Measurements from ENCODE around the gene SH2D6.

Gene SH2D6

DNA sequence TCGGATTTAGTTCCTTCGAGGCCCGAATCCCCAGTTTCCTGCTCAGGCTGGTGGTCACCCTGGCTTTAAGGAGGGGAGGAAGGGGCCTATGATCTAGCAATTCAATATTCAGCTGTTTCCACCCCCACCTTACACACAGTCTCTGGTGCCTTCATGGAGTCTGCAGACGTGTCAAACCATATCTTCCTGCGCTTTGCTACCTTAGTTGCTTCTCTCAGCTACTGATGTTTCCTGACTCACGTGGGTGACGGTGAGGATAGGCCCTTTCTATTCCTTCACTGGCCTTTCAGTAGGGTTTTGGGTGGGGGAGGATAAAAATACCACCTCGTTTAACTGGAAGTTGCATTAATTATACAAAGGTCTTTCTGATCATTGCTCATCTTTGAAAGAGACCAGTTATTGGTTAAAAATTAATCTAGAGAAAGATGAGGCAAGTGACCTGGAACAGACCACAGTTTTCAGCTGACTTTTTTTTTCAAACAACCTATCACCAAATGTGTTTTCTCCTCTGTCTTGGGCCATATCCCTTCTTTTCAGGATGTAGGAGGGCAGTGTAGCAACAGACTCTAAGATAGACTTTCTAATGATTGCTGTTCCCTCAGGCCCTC lies 49.7 kb downstream of the SH2D6 start:
- peaks cover 14% of the 10 kb centered on the region for H3K4me1 ChIP-seq (ENCODE audit: control insufficient read depth, insufficient read depth, low read depth, low read length)
- no peak overlapping the region for H2BK15ac ChIP-seq (ENCODE audit: low read depth, poor library complexity, severe bottlenecking)
- no peak overlapping the region for H3K9ac ChIP-seq (ENCODE audit: low read length)
- DNase-seq, result no peak
- no peak overlapping the region for H3K4ac ChIP-seq (ENCODE audit: low read depth in 1 of 2, low read length in 2 of 2)
- 83% methylated on average over 7 of the region's 8 CpGs for WGBS
- H3K27me3 ChIP-seq (ENCODE audit: control insufficient read depth in 1 of 2, insufficient read depth in 1 of 2, low read length in 2 of 2), result no peaks in the 10 kb centered on the region
- no peak overlapping the region for H3K4me3 ChIP-seq (ENCODE audit: insufficient read depth in 1 of 2, low read depth in 1 of 2, low read length in 2 of 2)
- no peaks in the 10 kb centered on the region for H3K79me1 ChIP-seq (replicated peaks; ENCODE audit: low read length, poor library complexity, severe bottlenecking)
- H2BK12ac ChIP-seq (ENCODE audit: low read length in 2 of 2), result no peak overlapping the region
- no peak overlapping the region for H4K91ac ChIP-seq (ENCODE audit: low read length)
- H3K36me3 ChIP-seq (ENCODE audit: control insufficient read depth in 1 of 2, insufficient read depth in 2 of 2, low read depth in 1 of 2, low read length in 2 of 2), result no peaks in the 10 kb centered on the region
- no peak overlapping the region for H3K23ac ChIP-seq (ENCODE audit: low read length in 2 of 2)
- peak overlapping the region; percentile 24 for H4K8ac ChIP-seq (ENCODE audit: low read length)
- H3K4me2 ChIP-seq (ENCODE audit: low read length, poor library complexity, severe bottlenecking), result no peak overlapping the region
- H2BK5ac ChIP-seq (ENCODE audit: low read depth, low read length, poor library complexity, severe bottlenecking), result peak overlapping the region; percentile 32
- no peak overlapping the region for H2AFZ ChIP-seq (ENCODE audit: low read depth, low read length)
- no peak overlapping the region for H2BK120ac ChIP-seq (ENCODE audit: low read depth, low read length)
- no peaks in the 10 kb centered on the region for H3K9me3 ChIP-seq (ENCODE audit: control insufficient read depth, low read length)
- H3K27ac ChIP-seq (ENCODE audit: low read length, poor library complexity, severe bottlenecking), result peak overlapping the region; percentile 87
- no peak overlapping the region for H3K18ac ChIP-seq (ENCODE audit: low read depth in 1 of 2, low read length in 2 of 2)
- H3K14ac ChIP-seq (ENCODE audit: low read length in 2 of 2), result no peak overlapping the region
- H2AK5ac ChIP-seq (ENCODE audit: low read length, severe bottlenecking), result peak overlapping the region; percentile 39

DNA sequence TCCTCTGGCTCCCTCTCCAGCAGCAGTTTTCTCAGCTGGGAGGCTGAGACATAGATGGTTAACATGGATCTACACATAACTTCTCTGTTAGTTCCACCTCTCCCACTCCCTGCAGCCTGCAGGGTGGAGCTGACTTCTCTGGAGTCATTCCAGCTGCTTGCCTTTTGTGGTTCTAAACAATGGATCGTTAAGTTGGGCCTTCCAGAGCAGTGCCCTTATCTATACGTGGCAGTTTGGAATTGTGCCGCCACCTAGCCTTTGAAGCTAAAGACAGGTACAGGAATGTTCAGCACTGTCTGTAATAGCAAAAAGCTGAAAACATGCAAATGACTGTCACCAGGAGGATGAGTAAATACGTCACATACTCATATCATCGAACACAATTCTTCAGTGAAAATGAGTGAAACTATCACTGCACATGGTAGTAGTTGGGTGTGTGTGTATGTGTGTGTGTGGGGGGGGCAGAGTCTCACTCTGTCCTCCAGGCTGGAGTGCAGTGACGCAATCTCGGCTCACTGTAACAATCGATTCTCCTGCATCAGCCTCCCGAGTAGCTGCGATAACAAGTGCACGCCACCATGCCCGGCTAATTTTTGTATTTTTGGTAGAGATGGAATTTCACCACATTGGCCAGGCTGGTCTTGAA lies 50.3 kb downstream of the SH2D6 start:
- H2BK120ac ChIP-seq (ENCODE audit: low read depth, low read length), result no peak overlapping the region
- 92% methylated on average over 11 of the region's 12 CpGs for WGBS
- no peak overlapping the region for H2AFZ ChIP-seq (ENCODE audit: low read depth, low read length)
- no peak overlapping the region for H3K18ac ChIP-seq (ENCODE audit: low read depth in 1 of 2, low read length in 2 of 2)
- H3K9ac ChIP-seq (ENCODE audit: low read length), result no peak overlapping the region
- H2BK15ac ChIP-seq (ENCODE audit: low read depth, poor library complexity, severe bottlenecking), result no peak overlapping the region
- H4K91ac ChIP-seq (ENCODE audit: low read length), result no peak overlapping the region
- no peaks in the 10 kb centered on the region for H3K9me3 ChIP-seq (ENCODE audit: control insufficient read depth, low read length)
- H2BK12ac ChIP-seq (ENCODE audit: low read length in 2 of 2), result no peak overlapping the region
- H3K27ac ChIP-seq (ENCODE audit: low read length, poor library complexity, severe bottlenecking), result peak overlapping the region; percentile 87
- H4K8ac ChIP-seq (ENCODE audit: low read length), result no peak overlapping the region
- no peak overlapping the region for H3K14ac ChIP-seq (ENCODE audit: low read length in 2 of 2)
- H3K27me3 ChIP-seq (ENCODE audit: control insufficient read depth in 1 of 2, insufficient read depth in 1 of 2, low read length in 2 of 2), result no peaks in the 10 kb centered on the region
- peak overlapping the region; percentile 10 for H2AK5ac ChIP-seq (ENCODE audit: low read length, severe bottlenecking)
- H3K4me3 ChIP-seq (ENCODE audit: insufficient read depth in 1 of 2, low read depth in 1 of 2, low read length in 2 of 2), result no peak overlapping the region
- peaks cover 14% of the 10 kb centered on the region for H3K4me1 ChIP-seq (ENCODE audit: control insufficient read depth, insufficient read depth, low read depth, low read length)
- H3K4me2 ChIP-seq (ENCODE audit: low read length, poor library complexity, severe bottlenecking), result no peak overlapping the region
- H3K36me3 ChIP-seq (ENCODE audit: control insufficient read depth in 1 of 2, insufficient read depth in 2 of 2, low read depth in 1 of 2, low read length in 2 of 2), result no peaks in the 10 kb centered on the region
- H2BK5ac ChIP-seq (ENCODE audit: low read depth, low read length, poor library complexity, severe bottlenecking), result no peak overlapping the region
- H3K23ac ChIP-seq (ENCODE audit: low read length in 2 of 2), result no peak overlapping the region
- H3K4ac ChIP-seq (ENCODE audit: low read depth in 1 of 2, low read length in 2 of 2), result no peak overlapping the region
- no peaks in the 10 kb centered on the region for H3K79me1 ChIP-seq (replicated peaks; ENCODE audit: low read length, poor library complexity, severe bottlenecking)
- DNase-seq, result no peak

DNA sequence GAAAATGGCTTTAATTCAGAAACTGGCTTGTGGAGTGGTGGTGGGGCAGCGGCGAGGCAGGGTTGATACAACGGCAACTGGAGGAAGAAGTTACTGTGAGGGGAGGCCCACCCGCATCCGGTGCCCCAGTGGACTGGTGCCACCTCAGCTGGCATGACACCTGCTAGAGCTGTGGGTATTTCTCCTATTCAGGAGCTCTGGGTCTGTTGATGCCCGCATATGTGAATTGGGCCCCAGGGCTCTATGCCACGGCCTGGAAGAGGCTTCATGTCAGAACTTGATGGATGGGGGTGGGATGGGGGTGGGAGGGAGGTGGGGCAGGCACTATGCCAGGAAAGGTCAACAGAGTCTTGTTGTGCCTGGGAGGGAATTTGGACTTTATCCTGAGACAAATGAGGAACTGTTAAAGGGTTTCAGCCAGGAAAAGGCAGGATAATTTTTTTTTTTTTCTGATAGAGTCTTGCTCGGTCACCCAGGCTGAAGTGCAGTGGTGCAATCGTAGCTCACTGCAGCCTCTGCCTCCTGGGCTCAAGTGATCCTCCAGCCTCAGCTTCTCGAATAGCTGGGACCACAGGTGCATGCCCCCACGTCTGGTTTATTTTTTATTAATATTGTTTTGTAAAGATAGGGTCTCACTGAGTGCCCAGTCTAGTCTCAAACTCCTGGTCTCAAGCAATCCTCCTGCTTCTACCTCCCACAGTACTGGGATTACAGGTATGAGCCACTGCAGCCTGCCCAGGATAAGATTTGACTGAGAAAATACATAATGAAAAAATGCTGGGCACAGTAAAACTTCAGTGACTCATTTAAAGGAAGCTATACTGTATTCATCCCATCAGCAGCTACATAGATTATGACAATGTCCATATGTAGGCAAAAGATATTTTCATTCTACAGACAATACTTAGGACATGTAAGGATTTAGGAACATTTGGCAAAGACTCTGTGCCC lies 52.6 kb downstream of the SH2D6 start:
- H3K23ac ChIP-seq (ENCODE audit: low read length in 2 of 2), result no peak overlapping the region
- H3K9me3 ChIP-seq (ENCODE audit: control insufficient read depth, low read length), result no peaks in the 10 kb centered on the region
- H3K79me1 ChIP-seq (replicated peaks; ENCODE audit: low read length, poor library complexity, severe bottlenecking), result no peaks in the 10 kb centered on the region
- no peak overlapping the region for H2BK15ac ChIP-seq (ENCODE audit: low read depth, poor library complexity, severe bottlenecking)
- no peak overlapping the region for H2AFZ ChIP-seq (ENCODE audit: low read depth, low read length)
- H3K27ac ChIP-seq (ENCODE audit: low read length, poor library complexity, severe bottlenecking), result no peak overlapping the region
- peaks cover 14% of the 10 kb centered on the region for H3K4me1 ChIP-seq (ENCODE audit: control insufficient read depth, insufficient read depth, low read depth, low read length)
- DNase-seq, result no peak
- no peak overlapping the region for H3K4me2 ChIP-seq (ENCODE audit: low read length, poor library complexity, severe bottlenecking)
- no peak overlapping the region for H3K14ac ChIP-seq (ENCODE audit: low read length in 2 of 2)
- H3K4ac ChIP-seq (ENCODE audit: low read depth in 1 of 2, low read length in 2 of 2), result no peak overlapping the region
- H3K36me3 ChIP-seq (ENCODE audit: control insufficient read depth in 1 of 2, insufficient read depth in 2 of 2, low read depth in 1 of 2, low read length in 2 of 2), result no peaks in the 10 kb centered on the region
- H3K18ac ChIP-seq (ENCODE audit: low read depth in 1 of 2, low read length in 2 of 2), result no peak overlapping the region
- 91% methylated on average over 10 of the region's 11 CpGs for WGBS
- H2BK5ac ChIP-seq (ENCODE audit: low read depth, low read length, poor library complexity, severe bottlenecking), result no peak overlapping the region
- no peak overlapping the region for H3K4me3 ChIP-seq (ENCODE audit: insufficient read depth in 1 of 2, low read depth in 1 of 2, low read length in 2 of 2)
- no peak overlapping the region for H4K91ac ChIP-seq (ENCODE audit: low read length)
- H2BK12ac ChIP-seq (ENCODE audit: low read length in 2 of 2), result no peak overlapping the region
- H2BK120ac ChIP-seq (ENCODE audit: low read depth, low read length), result no peak overlapping the region
- no peaks in the 10 kb centered on the region for H3K27me3 ChIP-seq (ENCODE audit: control insufficient read depth in 1 of 2, insufficient read depth in 1 of 2, low read length in 2 of 2)
- no peak overlapping the region for H4K8ac ChIP-seq (ENCODE audit: low read length)
- H3K9ac ChIP-seq (ENCODE audit: low read length), result no peak overlapping the region
- H2AK5ac ChIP-seq (ENCODE audit: low read length, severe bottlenecking), result peak overlapping the region; percentile 67

DNA sequence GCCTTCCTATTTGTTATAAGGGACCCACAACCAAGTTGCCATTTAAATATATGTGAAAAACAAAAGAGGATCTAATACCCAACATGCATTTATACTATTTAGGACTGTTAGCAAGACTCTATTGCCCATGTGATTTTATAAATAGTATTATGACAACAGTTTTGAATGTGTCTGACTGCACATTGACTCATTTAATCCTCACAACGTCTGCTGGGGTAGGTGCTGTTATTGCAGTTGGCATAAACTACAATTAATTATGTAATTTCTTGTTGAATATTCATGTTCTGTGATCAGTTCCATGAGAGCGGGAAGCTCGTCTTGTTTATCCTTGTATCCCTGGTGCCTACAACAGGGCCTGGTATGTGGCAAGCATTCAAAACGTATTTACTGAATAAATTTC lies 53.7 kb downstream of the SH2D6 start:
- no peak overlapping the region for H3K9ac ChIP-seq (ENCODE audit: low read length)
- no peak for DNase-seq
- 68% methylated on average over 3 of the region's 4 CpGs for WGBS
- no peak overlapping the region for H2AFZ ChIP-seq (ENCODE audit: low read depth, low read length)
- no peak overlapping the region for H3K4me2 ChIP-seq (ENCODE audit: low read length, poor library complexity, severe bottlenecking)
- no peak overlapping the region for H3K4me3 ChIP-seq (ENCODE audit: insufficient read depth in 1 of 2, low read depth in 1 of 2, low read length in 2 of 2)
- H3K9me3 ChIP-seq (ENCODE audit: control insufficient read depth, low read length), result no peaks in the 10 kb centered on the region
- H3K23ac ChIP-seq (ENCODE audit: low read length in 2 of 2), result no peak overlapping the region
- H3K14ac ChIP-seq (ENCODE audit: low read length in 2 of 2), result no peak overlapping the region
- H2BK12ac ChIP-seq (ENCODE audit: low read length in 2 of 2), result no peak overlapping the region
- no peak overlapping the region for H3K18ac ChIP-seq (ENCODE audit: low read depth in 1 of 2, low read length in 2 of 2)
- no peak overlapping the region for H2BK120ac ChIP-seq (ENCODE audit: low read depth, low read length)
- no peaks in the 10 kb centered on the region for H3K27me3 ChIP-seq (ENCODE audit: control insufficient read depth in 1 of 2, insufficient read depth in 1 of 2, low read length in 2 of 2)
- H3K27ac ChIP-seq (ENCODE audit: low read length, poor library complexity, severe bottlenecking), result no peak overlapping the region
- H4K8ac ChIP-seq (ENCODE audit: low read length), result no peak overlapping the region
- no peaks in the 10 kb centered on the region for H3K36me3 ChIP-seq (ENCODE audit: control insufficient read depth in 1 of 2, insufficient read depth in 2 of 2, low read depth in 1 of 2, low read length in 2 of 2)
- H3K4ac ChIP-seq (ENCODE audit: low read depth in 1 of 2, low read length in 2 of 2), result no peak overlapping the region
- H2BK15ac ChIP-seq (ENCODE audit: low read depth, poor library complexity, severe bottlenecking), result no peak overlapping the region
- no peaks in the 10 kb centered on the region for H3K79me1 ChIP-seq (replicated peaks; ENCODE audit: low read length, poor library complexity, severe bottlenecking)
- H3K4me1 ChIP-seq (ENCODE audit: control insufficient read depth, insufficient read depth, low read depth, low read length), result peaks cover 14% of the 10 kb centered on the region
- H2BK5ac ChIP-seq (ENCODE audit: low read depth, low read length, poor library complexity, severe bottlenecking), result no peak overlapping the region
- H4K91ac ChIP-seq (ENCODE audit: low read length), result no peak overlapping the region
- H2AK5ac ChIP-seq (ENCODE audit: low read length, severe bottlenecking), result no peak overlapping the region

All from mesenchymal stem cell (in vitro differentiated cells and primary cell).